Colonic mucosa (tissue), 4 donors: ENCODE measurements around the gene KDF1. TPM values are rescaled to one million over a fixed set of nuclear protein-coding genes. Genes with fewer than 3 reads are reported as not detected.
"Not testable (repeated sequence)": the region's sequence is repeated elsewhere in the genome, so short reads cannot be mapped to it uniquely, and the experiment has no call there.

Experiments
- DNase-seq: peaks from one replicate; pipeline ENCODE4 v3.0.0-alpha.2; 2020
- H3K27ac ChIP-seq: fragments of 200-600 bp; one replicate; pipeline ENCODE4 v1.8.0; 2021
- H3K27me3 ChIP-seq: fragments of 200-600 bp; one replicate; pipeline ENCODE4 v1.8.0; 2021
- H3K36me3 ChIP-seq: fragments of 200-600 bp; one replicate; pipeline ENCODE4 v1.8.0; 2021
- H3K4me1 ChIP-seq: fragments of 200-600 bp; one replicate; pipeline ENCODE4 v1.8.0; 2021; ENCODE audit warnings: mild to moderate bottlenecking
- H3K4me3 ChIP-seq: fragments of 200-600 bp; one replicate; pipeline ENCODE4 v1.8.0; 2021
- H3K9ac ChIP-seq, 2 donors: one replicate each; pipeline ENCODE4 v1.7.0; 2013; ENCODE audit warnings: control low read depth in 2 of 2, low read depth in 2 of 2, low read length in 2 of 2
- H3K9me3 ChIP-seq: fragments of 200-600 bp; one replicate; pipeline ENCODE4 v1.8.0; 2021
- intact Hi-C: fragments of 100-400 bp; cut with DNase I; formaldehyde crosslinking; loops from one replicate; pipeline ENCODE4 v1.14.1; 2022
- total RNA-seq, 2 donors: library from RNA; stranded (reverse); fragmentation: NEBNext Ultra II Directional in 1 of 2; extraction: Animal tissue kit (Norgen Biotek cat#: 25700) in 1 of 2; gene quantifications; one replicate each; pipeline ENCODE4 v1.2.1, GENCODE V29; 2021
- TF ChIP-seq, protein P1 (sequence below): fragments of 200-600 bp; IDR thresholded peaks from one replicate; pipeline ENCODE4 v1.8.0; 2022; ENCODE audit warnings: antibody characterized with exemption, mild to moderate bottlenecking
- donor health status: healthy.
- donor health status: DM: no; HTN: no; CAD: no.
- donor health status: DM: no; HTN: no; CAD: no.

Gene KDF1
- total RNA-seq, 2 donors from 2014 or later: 23.2 to 27.3 TPM

DNA sequence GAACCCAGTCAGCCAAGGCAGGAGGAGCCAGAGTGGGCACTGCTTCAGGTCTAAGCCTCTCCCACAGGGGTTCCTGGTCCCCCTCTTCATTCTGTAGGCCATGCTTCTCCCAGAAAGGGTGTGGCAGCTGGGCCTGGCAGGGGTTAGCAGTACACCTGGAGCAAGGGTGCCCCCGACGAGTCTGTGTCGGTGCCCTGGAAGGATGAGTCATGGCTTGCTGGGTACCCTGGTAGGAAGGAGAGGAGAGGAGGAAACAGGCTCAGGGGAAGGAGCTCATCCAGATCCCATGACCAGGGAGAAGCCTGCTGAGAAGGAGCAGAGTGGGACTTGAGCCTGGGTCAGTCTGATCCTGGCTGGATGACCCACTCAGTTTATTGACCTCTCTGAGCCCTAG is 10.3 kb downstream of the KDF1 start:
- no peaks in the 10 kb centered on the region for H3K4me1 ChIP-seq
- TF ChIP-seq, protein P1, sequence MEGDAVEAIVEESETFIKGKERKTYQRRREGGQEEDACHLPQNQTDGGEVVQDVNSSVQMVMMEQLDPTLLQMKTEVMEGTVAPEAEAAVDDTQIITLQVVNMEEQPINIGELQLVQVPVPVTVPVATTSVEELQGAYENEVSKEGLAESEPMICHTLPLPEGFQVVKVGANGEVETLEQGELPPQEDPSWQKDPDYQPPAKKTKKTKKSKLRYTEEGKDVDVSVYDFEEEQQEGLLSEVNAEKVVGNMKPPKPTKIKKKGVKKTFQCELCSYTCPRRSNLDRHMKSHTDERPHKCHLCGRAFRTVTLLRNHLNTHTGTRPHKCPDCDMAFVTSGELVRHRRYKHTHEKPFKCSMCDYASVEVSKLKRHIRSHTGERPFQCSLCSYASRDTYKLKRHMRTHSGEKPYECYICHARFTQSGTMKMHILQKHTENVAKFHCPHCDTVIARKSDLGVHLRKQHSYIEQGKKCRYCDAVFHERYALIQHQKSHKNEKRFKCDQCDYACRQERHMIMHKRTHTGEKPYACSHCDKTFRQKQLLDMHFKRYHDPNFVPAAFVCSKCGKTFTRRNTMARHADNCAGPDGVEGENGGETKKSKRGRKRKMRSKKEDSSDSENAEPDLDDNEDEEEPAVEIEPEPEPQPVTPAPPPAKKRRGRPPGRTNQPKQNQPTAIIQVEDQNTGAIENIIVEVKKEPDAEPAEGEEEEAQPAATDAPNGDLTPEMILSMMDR: no peak
- H3K36me3 ChIP-seq: no peaks in the 10 kb centered on the region
- DNase-seq: no peak
- intact Hi-C loops: no loop called here
- H3K27ac ChIP-seq: no peak overlapping the region
- H3K4me3 ChIP-seq: no peak overlapping the region
- H3K9me3 ChIP-seq: no peaks in the 10 kb centered on the region
- H3K27me3 ChIP-seq: no peaks in the 10 kb centered on the region
- H3K9ac ChIP-seq: no peak overlapping the region

DNA sequence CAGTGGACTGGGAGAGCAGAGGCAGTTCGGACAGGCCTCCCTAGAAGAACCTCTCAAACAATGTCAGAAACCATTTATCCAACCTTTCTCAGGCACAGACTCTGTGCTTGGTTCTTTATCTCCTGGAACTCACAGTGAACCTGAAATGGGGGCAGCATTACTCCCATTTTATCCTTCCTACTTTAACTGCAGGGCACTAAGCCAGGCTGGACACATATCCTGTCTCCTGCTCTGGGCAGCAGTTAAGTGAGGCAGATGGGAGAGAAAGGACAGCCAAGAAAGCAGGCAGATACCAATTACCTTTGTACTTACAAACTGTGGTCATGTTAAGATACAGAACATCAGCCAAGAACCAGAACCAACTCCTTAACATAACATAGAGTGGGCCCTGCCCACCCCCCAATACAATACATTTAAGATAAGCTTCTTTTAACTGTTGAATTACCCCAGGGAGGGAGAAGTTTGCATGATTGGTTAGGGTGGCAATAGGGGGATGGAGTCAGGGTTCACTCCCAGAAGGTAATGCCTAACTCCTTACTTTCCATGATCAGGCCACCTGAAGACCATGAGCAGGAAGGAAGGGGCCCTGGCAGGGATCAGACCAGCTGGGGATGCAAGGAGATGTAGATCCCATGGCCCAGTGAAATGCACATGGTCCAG is 10.9 kb downstream of the KDF1 start:
- no peak overlapping the region for H3K4me3 ChIP-seq
- H3K27ac ChIP-seq: no peak overlapping the region
- TF ChIP-seq, protein P1: no peak
- H3K9me3 ChIP-seq: no peaks in the 10 kb centered on the region
- H3K27me3 ChIP-seq: no peaks in the 10 kb centered on the region
- H3K36me3 ChIP-seq: no peaks in the 10 kb centered on the region
- no peak for DNase-seq
- intact Hi-C loops: no loop called here
- H3K9ac ChIP-seq: no peak overlapping the region
- no peaks in the 10 kb centered on the region for H3K4me1 ChIP-seq

DNA sequence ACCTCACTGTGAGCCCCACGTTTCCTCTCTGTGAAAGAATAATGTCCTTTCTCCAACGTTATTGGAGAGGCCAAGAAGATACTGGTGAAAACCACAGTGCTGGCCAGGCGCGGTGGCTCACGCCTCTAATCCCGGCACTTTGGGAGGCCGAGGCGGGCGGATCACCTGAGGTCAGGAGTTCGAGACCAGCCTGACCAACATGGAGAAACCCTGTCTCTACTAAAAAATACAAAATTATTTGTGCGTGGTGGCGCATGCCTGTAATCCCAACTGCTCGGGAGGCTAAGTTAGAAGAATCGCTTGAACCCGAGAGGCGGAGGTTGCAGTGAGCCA is 11.6 kb downstream of the KDF1 start:
- DNase-seq, H3K27ac ChIP-seq, H3K4me1 ChIP-seq, H3K36me3 ChIP-seq, H3K27me3 ChIP-seq, H3K9me3 ChIP-seq, H3K4me3 ChIP-seq, intact Hi-C loops, H3K9ac ChIP-seq: not testable (repeated sequence)

DNA sequence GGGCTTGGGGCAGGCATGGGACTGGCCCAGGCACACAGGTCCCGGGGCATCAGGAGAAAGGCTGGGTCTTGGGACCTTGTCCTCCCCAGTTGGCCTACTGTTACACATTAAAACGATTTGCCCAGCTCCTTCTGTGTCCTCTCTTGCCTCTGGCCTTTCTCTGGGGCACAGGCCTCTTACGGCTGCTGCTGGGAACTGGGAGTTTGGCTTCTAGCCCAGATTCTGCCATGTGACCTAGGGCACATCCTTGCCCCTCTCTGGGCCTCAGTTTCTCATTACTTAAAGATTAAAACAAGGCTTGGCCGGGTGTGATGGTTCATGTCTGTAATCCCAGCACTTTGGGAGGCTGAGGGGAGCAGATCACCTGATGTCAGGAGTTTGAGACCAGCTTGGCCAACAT is 14.0 kb downstream of the KDF1 start:
- Histone ChIP-seq H3K4me3 (no peak overlapping the region), H3K27ac (peak overlapping the region; percentile 60), H3K4me1 (no peaks in the 10 kb centered on the region), H3K9ac (peak overlapping the region in 1 of 2 donors; percentile 28), H3K9me3 (no peaks in the 10 kb centered on the region), H3K27me3 (no peaks in the 10 kb centered on the region), H3K36me3 (peaks cover 17% of the 10 kb centered on the region)
- TF ChIP-seq, protein P1: no peak
- peak; percentile 29 for DNase-seq
- intact Hi-C loops: no loop called here

GRCh38 chr1:26945728-26946127 is 14.5 kb downstream of the KDF1 start:
- Histone ChIP-seq H3K27me3 (no peaks in the 10 kb centered on the region), H3K4me3 (no peak overlapping the region), H3K27ac (peak overlapping the region; percentile 60), H3K36me3 (peaks cover 17% of the 10 kb centered on the region), H3K4me1 (no peaks in the 10 kb centered on the region), H3K9me3 (no peaks in the 10 kb centered on the region), H3K9ac (peak overlapping the region in 1 of 2 donors; percentile 28)
- TF ChIP-seq, protein P1: peak; percentile 21
- DNase-seq: peak; percentile 87
- intact Hi-C loops: no loop called here

GRCh38 chr1:26945138-26945537 is 15.1 kb downstream of the KDF1 start:
- H3K27ac ChIP-seq: no peak overlapping the region
- DNase-seq: no peak
- peak overlapping the region in 1 of 2 donors; percentile 6 for H3K9ac ChIP-seq
- no peaks in the 10 kb centered on the region for H3K9me3 ChIP-seq
- no peaks in the 10 kb centered on the region for H3K27me3 ChIP-seq
- H3K4me3 ChIP-seq: no peak overlapping the region
- peaks cover 17% of the 10 kb centered on the region for H3K36me3 ChIP-seq
- no peaks in the 10 kb centered on the region for H3K4me1 ChIP-seq
- TF ChIP-seq, protein P1: no peak
- intact Hi-C loops: no loop called here
